ENCODE data around the gene DNAAF2. TPM values are rescaled to one million over a fixed set of nuclear protein-coding genes. Genes with fewer than 3 reads are reported as not detected.

The DNAAF2 gene
- total and polyA plus RNA-seq, 2 of the 13 experiments (the other 11 are each of a cell fraction or from before 2014, with no cell fraction given), result 6.1 to 13.6 TPM

DNA sequence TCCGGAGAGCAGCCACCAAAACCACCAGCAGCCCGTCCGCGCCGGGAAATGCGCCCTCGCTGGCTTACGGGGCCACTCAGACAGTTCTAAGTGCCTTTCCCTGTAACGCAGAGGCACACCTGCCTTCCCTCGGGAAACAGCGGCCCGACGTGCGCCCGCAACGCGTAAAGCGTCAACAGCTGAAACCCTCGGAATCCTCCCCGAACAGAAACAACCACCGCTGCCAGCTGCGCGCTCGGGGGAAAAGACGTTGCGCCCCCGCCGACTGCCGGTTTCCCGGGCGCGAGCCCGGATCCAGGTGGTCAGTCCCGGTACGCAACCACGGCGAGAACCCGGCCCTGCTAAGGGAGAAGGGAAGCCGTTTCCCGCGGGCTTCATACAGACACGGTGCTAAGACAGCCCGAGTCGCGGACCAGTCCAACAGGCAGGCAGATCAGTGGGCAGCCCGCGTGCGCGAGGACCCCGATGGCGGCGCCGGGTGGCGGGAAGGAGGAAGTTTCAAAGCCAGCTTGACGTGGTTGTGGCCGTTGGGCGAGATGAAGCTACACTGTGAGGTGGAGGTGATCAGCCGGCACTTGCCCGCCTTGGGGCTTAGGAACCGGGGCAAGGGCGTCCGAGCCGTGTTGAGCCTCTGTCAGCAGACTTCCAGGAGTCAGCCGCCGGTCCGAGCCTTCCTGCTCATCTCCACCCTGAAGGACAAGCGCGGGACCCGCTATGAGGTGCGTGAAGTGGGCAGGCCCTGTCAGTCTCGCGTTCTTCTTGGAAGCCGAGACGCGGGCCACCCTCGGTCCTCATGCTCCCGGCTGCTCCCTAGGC is 36.4 kb downstream of the DNAAF2 start, which contains the start of gene LRR1 (continued):
- TF ChIP-seq, protein P1, sequence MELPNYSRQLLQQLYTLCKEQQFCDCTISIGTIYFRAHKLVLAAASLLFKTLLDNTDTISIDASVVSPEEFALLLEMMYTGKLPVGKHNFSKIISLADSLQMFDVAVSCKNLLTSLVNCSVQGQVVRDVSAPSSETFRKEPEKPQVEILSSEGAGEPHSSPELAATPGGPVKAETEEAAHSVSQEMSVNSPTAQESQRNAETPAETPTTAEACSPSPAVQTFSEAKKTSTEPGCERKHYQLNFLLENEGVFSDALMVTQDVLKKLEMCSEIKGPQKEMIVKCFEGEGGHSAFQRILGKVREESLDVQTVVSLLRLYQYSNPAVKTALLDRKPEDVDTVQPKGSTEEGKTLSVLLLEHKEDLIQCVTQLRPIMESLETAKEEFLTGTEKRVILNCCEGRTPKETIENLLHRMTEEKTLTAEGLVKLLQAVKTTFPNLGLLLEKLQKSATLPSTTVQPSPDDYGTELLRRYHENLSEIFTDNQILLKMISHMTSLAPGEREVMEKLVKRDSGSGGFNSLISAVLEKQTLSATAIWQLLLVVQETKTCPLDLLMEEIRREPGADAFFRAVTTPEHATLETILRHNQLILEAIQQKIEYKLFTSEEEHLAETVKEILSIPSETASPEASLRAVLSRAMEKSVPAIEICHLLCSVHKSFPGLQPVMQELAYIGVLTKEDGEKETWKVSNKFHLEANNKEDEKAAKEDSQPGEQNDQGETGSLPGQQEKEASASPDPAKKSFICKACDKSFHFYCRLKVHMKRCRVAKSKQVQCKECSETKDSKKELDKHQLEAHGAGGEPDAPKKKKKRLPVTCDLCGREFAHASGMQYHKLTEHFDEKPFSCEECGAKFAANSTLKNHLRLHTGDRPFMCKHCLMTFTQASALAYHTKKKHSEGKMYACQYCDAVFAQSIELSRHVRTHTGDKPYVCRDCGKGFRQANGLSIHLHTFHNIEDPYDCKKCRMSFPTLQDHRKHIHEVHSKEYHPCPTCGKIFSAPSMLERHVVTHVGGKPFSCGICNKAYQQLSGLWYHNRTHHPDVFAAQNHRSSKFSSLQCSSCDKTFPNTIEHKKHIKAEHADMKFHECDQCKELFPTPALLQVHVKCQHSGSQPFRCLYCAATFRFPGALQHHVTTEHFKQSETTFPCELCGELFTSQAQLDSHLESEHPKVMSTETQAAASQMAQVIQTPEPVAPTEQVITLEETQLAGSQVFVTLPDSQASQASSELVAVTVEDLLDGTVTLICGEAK (IDR thresholded peaks at IDR 0.05), result no peak
- TF ChIP-seq, protein P1 (CRISPR knock-in tag; IDR thresholded peaks at IDR 0.05), result peak; percentile 72
- peak; percentile 85 for TF ChIP-seq KLF11 (CRISPR knock-in tag; IDR thresholded peaks at IDR 0.05)
- TF ChIP-seq, protein P2, sequence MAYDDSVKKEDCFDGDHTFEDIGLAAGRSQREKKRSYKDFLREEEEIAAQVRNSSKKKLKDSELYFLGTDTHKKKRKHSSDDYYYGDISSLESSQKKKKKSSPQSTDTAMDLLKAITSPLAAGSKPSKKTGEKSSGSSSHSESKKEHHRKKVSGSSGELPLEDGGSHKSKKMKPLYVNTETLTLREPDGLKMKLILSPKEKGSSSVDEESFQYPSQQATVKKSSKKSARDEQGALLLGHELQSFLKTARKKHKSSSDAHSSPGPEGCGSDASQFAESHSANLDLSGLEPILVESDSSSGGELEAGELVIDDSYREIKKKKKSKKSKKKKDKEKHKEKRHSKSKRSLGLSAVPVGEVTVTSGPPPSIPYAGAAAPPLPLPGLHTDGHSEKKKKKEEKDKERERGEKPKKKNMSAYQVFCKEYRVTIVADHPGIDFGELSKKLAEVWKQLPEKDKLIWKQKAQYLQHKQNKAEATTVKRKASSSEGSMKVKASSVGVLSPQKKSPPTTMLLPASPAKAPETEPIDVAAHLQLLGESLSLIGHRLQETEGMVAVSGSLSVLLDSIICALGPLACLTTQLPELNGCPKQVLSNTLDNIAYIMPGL (CRISPR knock-in tag; IDR thresholded peaks at IDR 0.05; ENCODE audit: borderline replicate concordance in 1 of 2, low read depth in 1 of 2), result peak; percentile 96 to 98
- TF ChIP-seq ESRRA (CRISPR knock-in tag; IDR thresholded peaks at IDR 0.05; ENCODE audit: low read depth), result no peak
- peak; percentile 92 for TF ChIP-seq CHD2 (IDR thresholded peaks at IDR 0.05; ENCODE audit: low read depth, low read length)
- TF ChIP-seq, protein P3, sequence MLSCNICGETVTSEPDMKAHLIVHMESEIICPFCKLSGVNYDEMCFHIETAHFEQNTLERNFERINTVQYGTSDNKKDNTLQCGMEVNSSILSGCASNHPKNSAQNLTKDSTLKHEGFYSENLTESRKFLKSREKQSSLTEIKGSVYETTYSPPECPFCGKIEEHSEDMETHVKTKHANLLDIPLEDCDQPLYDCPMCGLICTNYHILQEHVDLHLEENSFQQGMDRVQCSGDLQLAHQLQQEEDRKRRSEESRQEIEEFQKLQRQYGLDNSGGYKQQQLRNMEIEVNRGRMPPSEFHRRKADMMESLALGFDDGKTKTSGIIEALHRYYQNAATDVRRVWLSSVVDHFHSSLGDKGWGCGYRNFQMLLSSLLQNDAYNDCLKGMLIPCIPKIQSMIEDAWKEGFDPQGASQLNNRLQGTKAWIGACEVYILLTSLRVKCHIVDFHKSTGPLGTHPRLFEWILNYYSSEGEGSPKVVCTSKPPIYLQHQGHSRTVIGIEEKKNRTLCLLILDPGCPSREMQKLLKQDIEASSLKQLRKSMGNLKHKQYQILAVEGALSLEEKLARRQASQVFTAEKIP (CRISPR knock-in tag; IDR thresholded peaks at IDR 0.05; ENCODE audit: borderline replicate concordance), result no peak
- no peak for TF ChIP-seq NONO (IDR thresholded peaks at IDR 0.05)
- TF ChIP-seq NONO (CRISPR knock-in tag; conservative IDR thresholded peaks at IDR 0.05), result peak; percentile 91
- peak; percentile 74; the same call in 1 of the 2 replicates for TF ChIP-seq ZNF749 (CRISPR knock-in tag; IDR thresholded peaks at IDR 0.05; ENCODE audit: borderline replicate concordance)
- peak; percentile 80; the same call in 1 of the 2 replicates for TF ChIP-seq IRF2 (CRISPR knock-in tag; IDR thresholded peaks at IDR 0.05)
- peak; percentile 40; the same call in 1 of the 2 replicates for TF ChIP-seq NCOA2 (CRISPR knock-in tag; IDR thresholded peaks at IDR 0.05)
- TF ChIP-seq NR3C1 (CRISPR knock-in tag; IDR thresholded peaks at IDR 0.05), result no peak
- no peak for TF ChIP-seq STAT5B (CRISPR knock-in tag; IDR thresholded peaks at IDR 0.05)
- TF ChIP-seq FLYWCH1 (CRISPR knock-in tag; IDR thresholded peaks at IDR 0.05), result 0 out of 2 replicates have a peak, but pooled peaks have one; percentile 45
